ENCODE measurements around the gene TMEM131.
"Not testable (repeated sequence)": the region's sequence is repeated elsewhere in the genome, so short reads cannot be mapped to it uniquely, and the experiment has no call there.

TMEM131 gene

DNA sequence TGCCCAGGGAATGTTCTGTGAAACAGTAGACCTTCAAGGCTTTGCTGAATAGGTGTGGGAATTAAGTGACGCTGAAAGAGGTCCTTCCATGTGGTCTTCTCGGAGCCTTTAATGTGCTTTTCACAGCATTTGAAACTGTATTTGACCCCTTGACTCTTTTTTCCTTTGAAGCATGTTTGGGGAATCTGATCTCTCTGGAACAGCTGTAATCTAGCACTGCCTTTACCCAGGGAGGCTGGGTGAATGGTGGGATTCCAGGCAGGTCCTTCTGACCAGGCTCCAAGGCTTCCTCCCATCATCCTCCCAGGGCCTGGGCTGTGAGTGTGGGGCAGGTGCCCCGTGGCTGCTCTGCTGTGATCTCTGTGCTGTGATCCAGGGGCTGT, 278.1 kb downstream of the TMEM131 start:
- no peak for DNase-seq

DNA sequence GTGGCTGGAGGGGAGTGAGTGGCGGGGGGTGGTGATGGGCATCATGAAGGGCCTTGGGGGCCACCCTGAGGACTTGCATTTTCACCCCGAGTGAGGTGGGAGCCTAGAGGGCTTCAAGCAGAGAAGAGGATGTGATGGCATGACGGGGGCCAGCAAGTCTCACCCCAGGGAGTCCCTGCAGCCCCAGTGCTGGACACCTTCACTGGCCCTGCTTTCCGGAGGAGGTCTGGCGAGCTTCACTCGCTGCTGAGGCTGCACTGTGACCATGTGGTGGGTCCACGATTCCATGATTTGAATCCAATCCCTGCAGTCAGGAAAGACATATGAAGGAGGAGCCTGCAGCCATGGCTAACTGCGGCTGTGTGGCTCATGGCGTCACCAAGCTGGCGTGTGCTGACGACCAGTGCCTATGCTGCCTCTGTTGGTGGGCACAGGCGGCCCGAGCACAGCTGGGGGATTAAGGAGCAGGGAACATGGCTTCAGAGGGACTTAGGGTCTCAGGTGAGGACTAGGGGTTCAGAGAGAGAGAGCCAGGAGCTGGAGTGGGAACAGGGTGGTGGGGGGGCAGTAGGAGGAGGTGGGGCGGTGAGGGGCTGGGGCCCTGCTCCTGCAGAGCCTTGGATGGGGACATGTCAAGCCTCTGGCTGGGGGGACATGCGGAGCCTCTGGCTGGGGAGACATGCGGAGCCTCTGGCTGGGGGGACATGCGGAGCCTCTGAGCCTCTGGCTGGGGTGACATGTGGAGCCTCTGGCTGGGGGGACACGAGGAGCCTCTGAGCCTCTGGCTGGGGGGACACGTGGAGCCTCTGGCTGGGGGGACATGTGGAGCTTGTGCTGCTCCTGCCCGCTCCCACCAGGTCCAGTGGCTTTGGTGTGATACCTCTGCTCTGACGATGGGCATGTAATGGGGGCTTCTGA, 278.8 kb downstream of the TMEM131 start:
- DNase-seq, result no peak

DNA sequence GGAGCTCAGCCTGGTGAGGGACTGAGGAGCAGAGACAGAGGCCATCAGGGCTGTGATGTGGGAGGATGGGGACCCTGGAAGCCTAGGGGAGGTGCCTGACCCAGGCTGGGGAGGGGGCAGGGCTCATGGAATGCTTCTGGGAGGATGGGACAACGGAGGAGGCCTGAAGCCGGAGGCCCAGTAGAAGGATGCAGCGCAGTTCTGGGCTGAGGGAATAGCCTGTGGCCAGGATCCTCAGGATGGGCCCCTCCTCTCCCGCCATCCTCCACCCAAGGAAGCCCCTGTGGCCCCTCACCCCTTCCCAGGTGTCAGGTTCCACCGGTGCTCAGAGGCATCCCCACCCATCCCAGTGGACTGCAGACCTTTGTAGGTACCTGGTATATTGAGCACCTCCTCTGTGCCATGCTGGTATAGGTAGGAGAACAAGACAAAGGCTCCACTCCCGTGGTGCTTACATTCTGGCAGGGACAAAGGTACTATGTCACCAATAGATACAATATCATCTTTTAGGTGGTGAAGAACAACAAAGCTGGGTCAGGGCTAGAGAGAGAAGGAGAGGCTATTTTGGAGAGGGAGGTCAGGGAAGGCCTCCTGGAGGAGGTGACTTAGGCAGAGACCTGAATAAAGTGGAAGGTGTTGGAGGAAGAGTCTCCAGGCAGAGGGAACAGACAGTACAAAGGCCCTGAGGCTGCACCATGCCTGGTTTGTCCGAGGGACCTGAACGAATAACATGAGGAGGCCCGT, 279.6 kb downstream of the TMEM131 start:
- no peak for DNase-seq

DNA sequence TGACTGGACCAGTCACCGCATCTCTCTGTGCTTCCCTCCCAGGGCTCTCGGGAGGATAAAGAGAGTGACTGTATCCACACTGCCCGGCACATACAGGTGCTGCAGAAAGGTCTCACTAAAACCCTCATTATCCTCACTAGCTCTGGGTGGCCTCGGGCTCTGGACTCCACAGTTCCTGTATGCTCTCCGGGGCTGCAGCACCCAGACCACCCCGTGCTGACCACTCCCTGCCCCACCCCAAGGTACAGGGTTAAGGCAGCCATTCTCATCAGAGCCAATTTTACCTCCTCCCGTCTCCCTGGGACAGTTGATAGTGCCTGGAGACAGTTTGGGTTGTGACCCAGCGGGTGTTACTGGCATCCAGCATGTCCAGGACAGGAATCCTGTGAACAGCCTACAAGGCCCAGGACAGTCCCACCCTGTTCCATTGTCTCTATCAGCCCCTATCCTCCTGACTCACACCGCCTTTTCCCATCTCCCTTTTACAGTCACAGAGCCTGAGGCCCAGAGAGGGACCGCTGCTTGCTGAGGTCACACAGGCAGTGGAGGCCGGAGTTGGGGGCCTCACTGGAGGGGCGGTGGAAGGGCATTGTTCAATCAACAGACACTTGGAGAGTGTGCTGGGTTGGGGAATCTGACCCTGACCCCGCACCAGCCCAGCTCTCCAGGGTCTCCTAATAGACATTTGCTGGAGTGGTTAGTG, 280.6 kb downstream of the TMEM131 start:
- DNase-seq, result no peak

DNA sequence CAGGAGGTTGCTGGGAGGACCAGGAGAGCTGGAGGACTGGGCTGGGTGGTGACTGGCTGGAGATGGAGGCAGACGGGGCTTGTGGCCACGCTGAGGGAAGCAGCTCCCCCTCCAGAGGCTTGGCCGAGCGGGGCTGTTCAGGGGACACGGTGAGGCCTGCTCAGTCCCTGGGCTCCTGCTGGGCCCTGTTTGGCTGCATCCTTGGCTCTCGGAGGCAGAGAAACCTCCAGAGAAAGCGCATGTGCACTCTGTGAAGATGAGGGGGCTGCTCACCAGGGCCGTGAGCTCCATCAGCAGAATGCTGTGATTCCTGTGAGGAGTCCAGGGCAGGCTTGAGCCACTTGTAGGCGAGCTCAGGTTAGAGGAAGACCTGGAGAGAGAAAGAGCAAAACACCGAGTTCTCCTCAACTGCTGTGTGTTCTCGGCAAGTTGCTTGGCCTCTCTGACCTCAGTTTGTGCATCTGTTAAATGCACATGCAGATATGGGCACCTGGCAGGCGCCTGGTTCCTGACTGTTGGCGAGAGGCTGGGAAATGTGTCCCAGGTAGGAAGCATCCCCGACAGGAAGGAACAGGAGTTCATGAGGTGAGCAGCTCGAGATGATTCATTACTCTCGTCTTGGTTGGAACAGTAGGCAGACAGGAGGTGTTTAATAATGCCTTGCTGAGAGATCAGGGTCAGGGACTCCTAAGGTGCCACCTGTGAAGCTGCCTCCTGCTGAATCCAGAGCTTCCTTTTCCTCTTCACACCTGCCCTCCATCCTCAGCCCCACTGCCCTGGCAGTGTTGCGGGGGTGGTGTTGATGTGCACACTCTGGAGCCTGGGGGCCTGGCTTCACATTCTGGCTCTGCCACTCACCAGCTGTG, 281.4 kb downstream of the TMEM131 start:
- DNase-seq, result no peak

DNA sequence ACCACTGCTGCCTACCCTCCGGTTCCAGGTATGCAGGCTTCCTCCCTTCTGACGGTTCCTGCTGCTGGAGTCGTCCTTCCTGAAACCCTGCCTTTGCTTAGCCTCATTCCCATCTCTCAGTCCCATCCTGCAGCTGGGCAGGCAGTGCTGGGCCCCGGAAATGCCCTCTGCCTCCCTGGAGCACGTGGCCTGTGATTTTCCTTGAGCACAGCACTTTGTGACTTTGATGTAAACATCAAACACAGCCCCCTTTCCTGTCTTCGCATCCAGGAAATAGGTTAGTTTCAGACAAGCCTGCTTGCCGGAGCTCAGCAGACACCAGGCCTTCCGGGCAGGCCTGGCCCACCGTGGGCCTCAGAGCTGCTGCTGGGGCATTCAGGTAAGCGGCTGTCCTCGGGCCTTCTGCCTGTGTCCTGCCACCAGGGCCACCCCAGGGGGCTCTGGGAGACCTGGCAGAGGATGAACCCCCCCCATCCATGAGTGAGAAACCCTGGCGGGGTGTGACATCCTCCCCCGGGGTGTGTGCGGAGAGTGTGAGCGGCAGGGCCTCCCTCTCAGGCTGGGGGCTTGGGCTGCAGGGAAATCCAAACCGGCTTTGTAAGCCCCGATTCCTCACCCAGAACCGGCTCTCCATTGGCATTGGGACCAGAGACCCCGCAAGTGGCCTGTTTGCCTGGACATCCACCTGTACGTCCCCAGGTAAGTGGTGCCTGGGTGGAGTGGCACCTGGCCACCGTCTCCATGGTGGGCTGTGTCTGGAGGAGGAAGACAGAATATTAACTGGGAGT, 282.3 kb downstream of the TMEM131 start, which contains the start of gene ZAP70:
Gene ZAP70 (plus strand): TSS at position 281 of the 788 bp plus-strand sequence. CDS start 10,461 bp downstream, outside the sequence.
- no peak for DNase-seq

DNA sequence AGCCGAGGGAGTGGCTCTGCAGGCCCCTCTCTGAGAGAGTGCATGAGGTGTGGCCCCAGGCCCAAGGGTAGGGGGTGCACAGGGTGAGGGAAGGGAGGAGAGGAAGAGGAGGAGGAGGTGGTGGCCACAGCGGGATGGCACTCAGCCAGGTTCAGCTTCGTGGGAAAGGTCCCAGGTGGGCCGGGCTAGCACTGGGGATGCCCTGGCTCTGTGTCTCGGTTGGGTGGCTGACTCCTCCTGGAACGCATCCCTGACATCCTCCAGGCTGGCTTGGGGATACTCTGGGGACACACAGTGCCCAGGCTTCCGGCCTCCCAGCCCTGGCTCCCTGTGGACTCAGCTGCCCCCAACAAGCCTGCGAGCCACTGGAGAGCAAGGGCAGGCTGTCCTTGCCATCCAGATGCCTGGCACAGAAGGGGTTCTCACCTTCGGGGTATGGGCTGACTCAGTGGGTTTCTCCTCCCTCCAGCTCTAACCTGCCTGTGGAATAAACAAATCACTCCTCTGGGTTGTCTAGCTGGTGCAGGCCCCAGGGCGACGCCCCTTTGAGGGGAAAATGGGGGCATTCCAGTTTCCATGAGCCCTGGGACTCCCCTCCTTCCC, 283.0 kb downstream of the TMEM131 start:
- DNase-seq, result no peak

DNA sequence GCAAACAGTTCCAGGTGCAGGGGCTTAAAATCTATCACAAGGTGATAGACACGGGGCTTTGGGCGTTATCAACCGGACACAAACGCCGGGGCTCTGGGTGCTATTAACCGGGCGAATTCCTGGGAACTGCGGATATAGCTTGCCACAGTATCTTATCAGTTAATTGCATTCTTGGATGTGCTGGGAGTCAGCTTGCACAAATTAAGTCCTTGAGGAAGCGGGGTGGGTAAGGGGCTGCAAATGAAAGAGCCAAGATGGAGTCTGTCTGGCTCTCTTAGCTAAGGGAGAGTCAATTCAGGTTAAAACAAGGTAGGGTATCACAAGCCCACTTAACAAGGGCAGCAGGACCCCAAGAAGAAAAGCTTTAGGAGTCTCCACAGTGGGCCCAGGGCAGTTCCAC, 283.6 kb downstream of the TMEM131 start:
- DNase-seq, result not testable (repeated sequence)

DNA sequence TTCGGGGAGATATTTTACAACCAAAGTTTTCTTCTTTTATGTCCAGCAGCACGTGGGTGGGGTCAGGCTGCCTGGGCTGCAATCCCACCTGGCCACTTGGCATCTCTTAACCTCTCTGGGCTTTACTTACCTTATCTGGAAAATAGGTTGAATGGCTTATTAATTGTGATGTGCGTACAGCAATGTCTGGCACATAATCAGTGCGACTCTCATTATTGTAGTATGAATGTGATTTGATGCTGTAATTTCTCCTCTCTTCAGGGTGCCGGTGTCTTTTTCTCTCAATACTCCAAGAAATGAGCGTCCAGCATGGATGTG, 284.4 kb downstream of the TMEM131 start:
- no peak for DNase-seq

DNA sequence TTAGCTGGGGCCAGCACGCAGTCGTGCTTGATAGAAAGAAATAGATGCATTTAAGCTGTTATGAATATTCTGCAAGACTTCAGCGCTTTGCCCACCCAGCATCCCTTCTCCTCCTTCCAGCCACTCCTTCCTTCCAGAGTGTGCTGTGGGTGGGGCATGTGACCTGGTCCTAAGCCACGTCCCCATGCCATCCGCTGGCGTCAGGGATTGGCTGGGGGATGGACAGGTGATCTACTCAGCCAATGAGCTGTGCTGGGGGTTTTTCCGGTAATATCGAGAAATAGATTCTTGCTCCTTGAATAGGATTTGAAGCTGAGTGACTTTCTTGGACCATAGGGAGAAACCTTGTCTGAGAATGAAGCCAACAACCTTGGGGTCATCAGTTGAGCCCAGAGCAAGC, 287.1 kb downstream of the TMEM131 start:
- DNase-seq, result no peak

DNA sequence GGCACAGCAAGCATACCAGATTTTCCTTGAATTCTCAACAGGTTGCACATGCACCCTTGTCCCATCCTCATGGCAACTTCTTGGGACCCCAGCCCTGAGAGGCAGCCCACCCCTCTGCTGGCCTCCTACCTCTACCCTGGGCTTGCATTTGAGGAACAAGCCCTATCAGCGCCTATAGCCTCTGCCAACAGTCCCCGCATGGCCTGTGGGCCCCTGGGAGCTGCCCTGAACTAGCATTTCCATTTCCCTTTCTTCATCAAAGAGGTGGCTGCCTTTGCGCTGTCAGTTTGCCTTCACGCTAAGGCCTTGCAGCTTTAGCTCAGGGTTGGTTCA, 287.7 kb downstream of the TMEM131 start:
- DNase-seq, result no peak

DNA sequence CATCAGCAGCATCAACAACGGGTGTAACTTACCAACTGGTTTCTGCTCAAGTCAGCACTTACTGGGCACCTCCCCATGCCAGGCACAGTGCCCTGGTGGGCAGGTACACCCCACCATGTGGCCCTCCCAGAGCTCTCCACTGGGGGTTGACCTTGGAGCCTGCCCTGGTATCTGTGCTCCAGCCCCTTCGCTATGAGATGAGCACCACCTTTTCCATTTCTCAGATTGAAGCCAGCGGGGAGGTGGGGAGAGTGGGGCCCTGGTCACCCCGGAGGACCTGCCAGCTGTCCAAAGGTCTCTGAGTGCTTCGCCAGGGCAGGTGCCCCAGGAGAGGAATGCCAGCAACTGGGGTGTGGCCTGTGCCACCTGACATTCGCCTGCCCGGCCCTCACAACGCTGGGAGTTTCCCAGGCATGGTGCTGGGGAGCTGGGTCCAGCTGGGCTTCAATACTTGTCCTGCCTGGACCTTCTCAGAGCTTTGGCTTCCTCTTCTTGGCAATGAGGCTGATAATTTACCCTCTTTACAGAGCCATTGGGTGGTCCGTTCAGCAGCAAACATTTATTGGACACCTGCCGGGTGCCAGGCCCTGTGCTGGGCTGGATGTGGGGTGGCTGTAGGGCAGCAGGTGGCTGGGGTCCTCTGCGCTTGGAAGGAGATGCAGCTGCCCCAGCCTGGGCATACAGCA, 288.2 kb downstream of the TMEM131 start:
- no peak for DNase-seq

DNA sequence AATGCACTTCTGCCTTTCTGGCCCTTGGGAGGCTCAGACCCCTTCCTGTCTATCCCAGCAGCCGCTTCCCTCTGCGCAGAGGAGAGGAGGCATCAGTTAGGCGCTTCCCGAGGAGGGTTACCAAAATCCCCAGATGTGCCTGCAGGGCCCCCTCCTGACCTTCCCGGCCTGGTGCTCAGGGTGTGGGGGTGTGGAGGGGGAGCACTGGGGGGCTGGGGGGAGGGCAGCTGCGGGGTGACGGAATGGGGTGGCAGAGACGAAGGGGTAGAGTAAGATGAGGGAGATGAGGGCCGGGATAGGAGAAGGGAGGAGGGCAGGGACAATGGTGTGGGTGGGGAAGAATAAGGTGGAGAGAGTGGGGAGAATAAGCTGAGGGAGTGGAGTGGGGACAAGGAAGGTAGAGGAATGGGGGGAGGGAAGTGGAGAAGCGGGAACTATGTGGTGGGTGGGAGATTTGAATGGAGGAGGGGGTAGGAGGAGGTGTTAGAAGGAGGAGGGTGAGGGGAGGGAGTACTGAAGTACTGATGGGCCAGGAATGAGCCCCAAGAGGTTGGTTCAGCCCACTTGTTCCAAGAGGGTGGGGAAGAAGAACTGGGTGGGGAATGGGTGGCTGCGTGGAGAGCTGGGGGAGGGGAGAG, 288.9 kb downstream of the TMEM131 start:
- DNase-seq, result no peak

Measured in NCI-H2029 treated with DMSO at 0.1 percent for 48 hours (cell line).